ENCODE data around the gene EXT2.

EXT2 gene

GRCh38 chr11:44177905-44178304 is 82.4 kb downstream of the EXT2 start:
- no peak for TF ChIP-seq CTCF (IDR thresholded peaks at IDR 0.05)
- no peak for TF ChIP-seq ZFX (IDR thresholded peaks at IDR 0.05; ENCODE audit: borderline replicate concordance)
- no peak overlapping the region for H3K27ac ChIP-seq

DNA sequence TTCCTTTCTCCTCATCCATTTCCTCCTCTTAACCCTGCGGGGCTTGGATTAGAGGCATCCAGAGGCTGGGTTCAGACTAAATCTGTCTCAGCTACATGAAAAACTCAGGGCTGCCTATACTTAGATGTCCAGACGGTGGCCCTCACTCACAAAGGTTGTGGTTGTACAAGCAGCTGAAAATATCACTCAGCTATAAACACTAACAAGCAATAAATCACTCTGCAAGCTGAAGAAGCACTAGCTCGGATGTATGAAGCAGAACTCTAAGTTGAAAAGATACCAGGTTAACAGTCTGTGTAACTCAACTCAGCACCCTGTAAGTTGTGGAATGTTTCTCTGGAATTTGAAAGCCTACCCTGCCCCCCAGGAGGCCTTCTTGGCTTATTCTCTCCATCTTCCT is 82.9 kb downstream of the EXT2 start:
- H3K27ac ChIP-seq: no peak overlapping the region
- TF ChIP-seq CTCF (IDR thresholded peaks at IDR 0.05): no peak
- TF ChIP-seq ZFX (IDR thresholded peaks at IDR 0.05; ENCODE audit: borderline replicate concordance): no peak

- H3K27ac ChIP-seq: no peak overlapping the region
- TF ChIP-seq CTCF (IDR thresholded peaks at IDR 0.05): no peak
- TF ChIP-seq ZFX (IDR thresholded peaks at IDR 0.05; ENCODE audit: borderline replicate concordance): no peak
Measured at GRCh38 chr11:44179173-44179572, 83.7 kb downstream of the EXT2 start.

- TF ChIP-seq ZFX (IDR thresholded peaks at IDR 0.05; ENCODE audit: borderline replicate concordance) (no peak), CTCF (IDR thresholded peaks at IDR 0.05) (no peak)
- H3K27ac ChIP-seq: no peak overlapping the region
Measured at GRCh38 chr11:44180107-44180506, 84.6 kb downstream of the EXT2 start.

DNA sequence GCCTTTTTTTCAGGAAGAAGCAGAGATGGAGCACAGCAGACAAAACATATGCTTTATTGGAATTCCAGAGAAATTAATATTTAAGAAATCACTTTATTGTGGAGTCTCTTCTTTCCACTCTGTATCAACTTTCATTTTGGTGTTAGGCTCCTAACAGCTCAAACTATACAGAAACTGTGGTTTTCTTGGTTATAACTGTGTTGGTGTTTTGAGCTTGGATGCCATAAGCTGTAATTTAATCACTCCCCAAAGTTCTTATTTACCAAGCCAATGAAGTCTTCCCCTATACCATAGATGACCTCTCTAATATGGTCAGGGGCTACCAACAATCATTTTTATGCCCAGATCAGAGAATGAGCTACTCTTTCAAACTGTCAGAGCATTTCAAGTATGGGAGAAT is 90.0 kb downstream of the EXT2 start:
- TF ChIP-seq ZFX (IDR thresholded peaks at IDR 0.05; ENCODE audit: borderline replicate concordance) (no peak), CTCF (IDR thresholded peaks at IDR 0.05) (no peak)
- no peak overlapping the region for H3K27ac ChIP-seq

DNA sequence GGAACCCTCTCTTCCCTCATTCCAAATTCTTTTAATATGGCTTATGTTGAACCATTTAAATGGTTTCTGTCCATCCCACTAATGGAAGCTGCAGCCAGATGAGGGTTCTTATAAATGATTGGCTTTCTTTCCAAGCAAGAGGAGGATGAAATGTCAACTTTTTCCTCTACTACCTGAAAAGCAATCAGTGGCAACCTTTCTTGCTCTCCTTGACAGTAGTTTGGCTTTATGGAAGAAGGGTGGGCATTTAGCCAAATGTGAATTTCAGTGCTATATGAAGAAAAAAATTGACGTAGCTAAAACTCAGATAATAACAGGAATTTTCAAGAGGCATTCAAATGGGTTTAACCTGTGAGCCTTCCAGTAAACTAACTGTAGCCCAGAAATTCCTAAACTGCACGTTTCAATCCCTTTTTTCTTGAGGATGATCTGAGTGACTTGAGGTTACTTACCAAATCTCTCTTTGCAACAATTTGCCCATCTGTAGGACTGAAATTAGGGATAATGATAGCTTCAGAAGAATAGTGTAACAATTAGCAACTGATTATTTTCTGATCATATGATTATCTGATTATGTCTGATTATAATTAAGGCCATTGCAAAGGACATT is 90.9 kb downstream of the EXT2 start:
- no peak overlapping the region for H3K27ac ChIP-seq
- TF ChIP-seq ZFX (IDR thresholded peaks at IDR 0.05; ENCODE audit: borderline replicate concordance) (no peak), CTCF (IDR thresholded peaks at IDR 0.05) (no peak)

DNA sequence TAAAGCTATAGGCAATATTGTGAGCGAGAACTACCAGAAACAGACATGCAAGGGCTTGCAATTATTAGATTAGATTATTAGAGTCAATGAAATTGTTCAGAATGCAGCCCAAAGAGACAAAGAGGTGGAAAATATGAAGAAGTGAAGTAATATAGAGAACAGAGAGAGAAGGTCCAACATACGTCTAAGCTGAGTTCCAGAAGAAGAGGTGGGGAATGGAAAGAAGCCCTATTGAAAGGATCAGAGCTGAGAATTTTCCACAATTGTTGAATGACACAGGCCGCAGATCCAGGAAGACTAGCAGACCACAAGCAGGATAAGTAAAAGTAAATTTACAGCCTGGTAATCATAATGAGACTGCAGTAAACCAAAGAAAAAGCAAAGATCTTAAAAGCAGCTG is 93.2 kb downstream of the EXT2 start:
- TF ChIP-seq ZFX (IDR thresholded peaks at IDR 0.05; ENCODE audit: borderline replicate concordance) (no peak), CTCF (IDR thresholded peaks at IDR 0.05) (no peak)
- H3K27ac ChIP-seq: no peak overlapping the region

Measured in 22Rv1 (cell line).